CD4-positive, alpha-beta T cell treated with Interleukin-15 for 1 hour (primary cell): Measurements from ENCODE around the gene NSMCE1.

Experiments used
- DNase-seq: peaks from one replicate; pipeline ENCODE4 v3.0.0-alpha.2; 2020

The NSMCE1 gene

DNA sequence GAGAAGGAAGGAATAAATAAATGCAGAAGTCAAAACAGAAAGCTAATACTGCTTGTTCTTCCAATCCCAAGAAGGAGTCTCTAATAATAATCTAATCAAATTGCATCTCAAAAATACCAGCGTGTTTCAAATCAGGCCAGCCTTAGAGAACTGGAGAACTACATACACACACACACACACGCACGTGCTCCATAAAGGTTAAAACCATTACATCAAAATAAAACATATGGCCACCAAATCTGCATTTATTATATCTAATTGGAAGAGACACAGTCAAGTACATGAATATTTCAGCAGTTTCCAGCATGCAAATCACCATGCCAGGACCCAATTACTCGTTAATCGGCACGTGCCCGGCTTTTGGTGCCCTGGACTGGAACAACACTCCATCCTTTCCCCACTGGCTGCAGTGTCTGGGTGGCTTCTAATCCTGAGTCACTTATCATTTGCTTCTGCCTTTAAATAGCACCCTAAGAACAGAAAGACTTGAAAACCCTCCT, 85.6 kb downstream of the NSMCE1 start:
- DNase-seq: no peak

DNA sequence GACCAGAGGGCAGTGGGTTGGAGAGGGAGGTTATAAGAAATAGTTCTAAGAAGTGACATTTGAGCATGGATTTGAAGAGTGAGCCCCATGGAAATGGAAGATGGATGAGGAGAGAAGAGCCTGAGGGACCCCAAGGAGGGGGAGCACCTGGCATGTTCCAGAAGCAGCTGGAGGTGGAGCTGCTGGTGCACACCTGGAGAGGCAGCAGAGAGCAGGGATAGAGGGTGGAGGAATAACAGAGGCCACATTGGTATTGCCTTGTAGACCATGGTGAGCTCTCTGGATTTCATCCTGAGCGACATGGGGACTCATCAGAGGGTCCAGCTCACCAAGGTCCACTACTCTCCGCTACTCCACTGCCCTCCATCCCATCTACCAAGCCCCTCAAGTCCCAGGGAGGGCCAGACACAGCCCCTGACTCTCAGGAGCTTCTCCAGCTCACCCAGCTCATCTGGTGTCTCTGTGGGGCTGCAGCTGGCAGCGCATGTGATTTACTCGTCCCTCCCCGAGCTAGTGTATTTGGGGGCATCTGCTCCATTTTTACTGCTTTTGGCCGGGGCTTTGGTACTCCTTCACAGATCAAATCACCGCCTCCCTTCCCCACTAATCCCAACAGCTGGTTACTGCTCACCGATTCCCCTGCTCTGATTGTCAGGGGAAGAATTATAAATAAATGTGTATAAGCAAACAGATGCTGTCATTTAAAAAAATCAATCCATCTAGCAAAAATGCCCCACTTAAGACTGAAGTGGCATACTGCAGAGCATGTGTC, 87.4 kb downstream of the NSMCE1 start:
- DNase-seq: no peak

DNA sequence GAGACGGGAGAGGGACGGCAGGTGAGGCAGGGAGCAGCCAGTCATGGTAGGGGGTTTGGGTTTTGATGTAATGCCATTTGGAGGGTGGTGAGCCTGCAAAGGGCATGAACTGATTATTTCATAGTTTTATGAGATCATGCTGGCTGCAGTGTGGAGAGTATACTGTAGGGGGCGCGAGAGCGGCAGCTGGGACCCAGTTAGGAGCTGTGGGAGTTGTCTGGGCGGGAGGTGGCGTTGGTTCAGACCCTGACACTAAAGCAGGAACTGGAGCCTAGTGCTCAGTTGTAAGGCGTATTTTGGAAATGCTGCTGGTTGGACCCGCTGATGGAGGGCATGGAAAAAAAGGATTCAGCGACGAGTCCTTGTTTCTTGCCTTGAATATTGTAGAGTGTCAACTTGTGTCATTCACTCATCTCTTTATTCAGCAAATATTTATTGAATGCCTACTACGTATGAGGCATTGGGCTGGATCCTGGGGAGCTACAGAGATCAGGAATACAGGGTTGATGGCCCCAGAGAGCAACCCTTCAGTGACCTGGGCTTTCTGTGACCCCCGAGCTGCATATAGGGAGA, 89.0 kb downstream of the NSMCE1 start:
- DNase-seq: peak; percentile 84

DNA sequence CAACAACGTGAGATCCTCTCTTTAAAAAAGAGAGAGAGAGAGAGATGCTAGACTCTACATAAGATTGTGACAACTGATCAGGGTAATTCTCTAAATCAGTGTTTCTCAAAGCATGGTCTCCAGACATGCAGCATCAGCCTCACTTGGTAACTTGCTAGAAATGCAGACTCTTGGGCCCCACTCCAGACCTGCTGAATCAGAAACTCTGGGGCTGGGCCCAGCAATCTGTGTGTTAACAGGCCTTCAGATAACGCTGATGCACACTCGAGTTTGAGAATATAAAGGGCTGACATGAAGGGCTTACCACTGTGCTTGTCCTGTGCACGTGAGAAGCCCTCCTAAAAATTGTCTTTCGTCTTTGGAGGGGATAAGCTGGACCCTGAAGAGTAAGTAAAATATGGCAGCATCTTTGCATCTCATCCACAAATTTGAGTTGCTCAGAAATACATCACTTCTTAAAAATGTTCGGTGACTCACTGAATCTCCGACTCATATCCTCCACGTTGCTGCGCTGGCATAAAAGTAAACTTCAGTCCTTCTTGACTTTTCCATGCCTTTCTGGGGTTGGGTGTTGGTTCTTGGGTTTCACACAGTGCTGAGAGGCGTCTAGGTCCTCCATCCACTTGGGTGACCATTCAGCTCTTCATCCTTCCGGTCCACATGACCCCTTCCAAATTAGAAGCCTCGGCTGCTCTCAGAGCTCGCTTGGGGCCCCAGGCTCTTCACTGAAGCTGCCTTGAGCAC, 91.4 kb downstream of the NSMCE1 start:
- no peak for DNase-seq

DNA sequence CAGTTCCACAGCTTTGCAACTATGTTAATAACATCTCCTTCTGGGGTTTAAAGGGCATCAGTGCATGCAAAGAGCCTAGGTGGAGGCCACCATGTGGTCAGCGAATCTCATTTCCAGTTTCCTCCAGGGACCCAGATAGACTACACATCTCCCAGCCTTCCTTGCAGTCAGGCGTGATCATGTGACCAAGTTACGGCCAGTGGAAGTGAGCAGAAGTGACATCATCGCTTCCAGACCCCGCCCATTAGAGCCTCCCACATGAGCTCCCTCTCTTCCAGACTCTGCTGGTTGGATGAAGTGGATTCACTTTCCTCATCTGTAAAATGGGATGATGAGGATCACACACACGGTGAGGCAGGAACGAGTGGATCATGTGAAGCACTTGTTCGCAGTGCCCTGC, 92.7 kb downstream of the NSMCE1 start:
- no peak for DNase-seq
